Measurements from ENCODE around the gene SULT4A1. TPM values are rescaled to one million over a fixed set of nuclear protein-coding genes. Genes with fewer than 3 reads are reported as not detected.

The SULT4A1 gene
- total and polyA plus RNA-seq, 2 of the 8 experiments (the other 6 are each of a cell fraction or from before 2014, with no cell fraction given): 9.1 to 11.8 TPM

DNA sequence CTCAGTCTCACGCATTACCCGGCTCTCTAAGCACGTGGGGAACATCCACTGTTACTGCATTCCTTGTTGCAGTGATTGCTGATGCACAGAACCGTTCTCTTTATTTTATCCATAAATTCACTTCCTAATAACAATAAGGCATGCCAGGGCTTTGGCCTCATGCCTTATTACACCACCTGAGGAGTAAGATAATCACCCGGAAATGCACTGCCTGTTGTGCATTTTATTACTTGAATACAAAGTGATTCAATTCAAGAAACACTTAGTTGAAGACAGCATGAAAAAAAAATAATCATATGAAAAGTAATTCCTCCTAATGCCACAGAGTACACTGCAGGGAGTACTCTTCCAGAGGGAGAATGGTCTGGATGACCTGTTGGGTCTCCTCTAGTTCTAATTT is 69.4 kb downstream of the SULT4A1 start:
- no peak overlapping the region for H2BK5ac ChIP-seq (ENCODE audit: low read depth, low read length)
- H3K56ac ChIP-seq (replicated peaks; ENCODE audit: insufficient read length, low read depth, low read length): no peak overlapping the region
- H3K27ac ChIP-seq (ENCODE audit: low read depth, low read length): no peak overlapping the region
- H3K27me3 ChIP-seq (replicated peaks in 1 of 4; ENCODE audit: control insufficient read depth in 3 of 4, extremely low read depth in 1 of 4, insufficient read depth in 3 of 4, low read length in 3 of 4): no peaks in the 10 kb centered on the region
- H2AFZ ChIP-seq (ENCODE audit: low read length): no peak overlapping the region
- DNase-seq (ENCODE audit: low read depth in 1 of 2, low spot score in 2 of 2): no peak
- H3K4ac ChIP-seq (replicated peaks; ENCODE audit: insufficient read length, low read depth, low read length): no peak overlapping the region
- no peaks in the 10 kb centered on the region for H3K79me2 ChIP-seq (ENCODE audit: control insufficient read depth in 1 of 2, insufficient read depth in 2 of 2, low read length in 2 of 2)
- POLR2A ChIA-PET (ENCODE audit: partially characterized antibody): no interaction called here
- no peaks in the 10 kb centered on the region for H3K36me3 ChIP-seq (ENCODE audit: control insufficient read depth in 2 of 4, insufficient read depth in 4 of 4, low read length in 3 of 4)
- H2BK15ac ChIP-seq (ENCODE audit: low read length): no peak overlapping the region
- CTCF ChIA-PET (ENCODE audit: partially characterized antibody): interaction anchor here (1.5 kb wide), 1 partner anchor 277 kb away, joined by 3 read pairs; no protein-coding TSS in a partner anchor
- H3K4me2 ChIP-seq (ENCODE audit: insufficient read depth in 1 of 2, low read depth in 2 of 2, low read length in 2 of 2): no peak overlapping the region
- no peak overlapping the region for H2AK5ac ChIP-seq (ENCODE audit: low read depth, low read length)
- H3K4me3 ChIP-seq (ENCODE audit: extremely low read depth in 1 of 4, insufficient read depth in 2 of 4, low read depth in 3 of 4, low read length in 4 of 4): no peak overlapping the region
- no peak overlapping the region for H3K23ac ChIP-seq (ENCODE audit: insufficient read length)
- H3K9me3 ChIP-seq (ENCODE audit: insufficient read depth in 2 of 2, low read depth in 1 of 2, low read length in 1 of 2): no peaks in the 10 kb centered on the region
- H3K14ac ChIP-seq (ENCODE audit: insufficient read length): no peak overlapping the region
- H4K5ac ChIP-seq (ENCODE audit: insufficient read length, low read depth, low read length): no peak overlapping the region
- H2BK120ac ChIP-seq (replicated peaks; ENCODE audit: low read depth, low read length): no peak overlapping the region
- no peak overlapping the region for H3K9ac ChIP-seq (replicated peaks in 1 of 4; ENCODE audit: extremely low read depth in 1 of 4, low read depth in 3 of 4, low read length in 3 of 4)
- H4K8ac ChIP-seq (ENCODE audit: extremely low read depth, insufficient read depth, low read length): no peak overlapping the region
- H3K4me1 ChIP-seq (replicated peaks in 1 of 4; ENCODE audit: control insufficient read depth in 3 of 4, insufficient read depth in 4 of 4, low read length in 3 of 4): peaks cover 0 to 6% (median 0%) of the 10 kb centered on the region in 4 experiments; a peak in 1 of 7 replicates
- H3K23me2 ChIP-seq (ENCODE audit: low read depth, low read length): peaks cover 4% of the 10 kb centered on the region; the same call in 1 of the 2 replicates
- no peaks in the 10 kb centered on the region for H4K20me1 ChIP-seq (replicated peaks in 1 of 2; ENCODE audit: control insufficient read depth in 1 of 2, insufficient read depth in 2 of 2, low read length in 2 of 2)
- H4K91ac ChIP-seq (replicated peaks; ENCODE audit: insufficient read length, low read length): no peak overlapping the region
- no peak overlapping the region for H3K18ac ChIP-seq (ENCODE audit: extremely low read depth, low read length)
- no peak for FAIRE-seq
- H3K79me1 ChIP-seq (ENCODE audit: low read depth, low read length): no peaks in the 10 kb centered on the region
- 66% methylated on average over 5 of the region's 5 CpGs; no CpG with 5 or more reads in 1 of the 2 experiments for WGBS, 2 experiments (ENCODE audit: extremely low coverage in 1 of 2, insufficient coverage in 1 of 2, insufficient read length in 1 of 2, insufficient replicate concordance in 2 of 2, low coverage in 1 of 2, low lambda C conversion rate in 2 of 2, missing lambda C conversion rate in 1 of 2)
- H2BK12ac ChIP-seq (ENCODE audit: low read depth, low read length): no peak overlapping the region
- H2BK20ac ChIP-seq (ENCODE audit: low read length): no peak overlapping the region
- no peak for TF ChIP-seq CBX8 (IDR thresholded peaks at IDR 0.05; ENCODE audit: borderline replicate concordance, low read depth, low read length)
- no peak for TF ChIP-seq EZH2 (IDR thresholded peaks at IDR 0.05; ENCODE audit: low read depth, low read length, severe bottlenecking)
- no peak for TF ChIP-seq ASH2L (IDR thresholded peaks at IDR 0.05; ENCODE audit: low read length)
- TF ChIP-seq POU5F1 (IDR thresholded peaks at IDR 0.05; ENCODE audit: low read depth, low read length): no peak
- no peak for TF ChIP-seq BACH1 (IDR thresholded peaks at IDR 0.05; ENCODE audit: low read length)
- TF ChIP-seq JUN (IDR thresholded peaks at IDR 0.05; ENCODE audit: low read depth, low read length): no peak
- TF ChIP-seq RFX5 (IDR thresholded peaks at IDR 0.05; ENCODE audit: borderline replicate concordance, low read depth, low read length): no peak
- TF ChIP-seq YY1 (IDR thresholded peaks at IDR 0.05; ENCODE audit: low read depth, low read length): no peak
- no peak for TF ChIP-seq RAD21 (IDR thresholded peaks at IDR 0.05 in 1 of 2, conservative IDR thresholded peaks at IDR 0.05 in 1 of 2; ENCODE audit: low read depth in 2 of 2, low read length in 2 of 2)
- TF ChIP-seq, protein P1, sequence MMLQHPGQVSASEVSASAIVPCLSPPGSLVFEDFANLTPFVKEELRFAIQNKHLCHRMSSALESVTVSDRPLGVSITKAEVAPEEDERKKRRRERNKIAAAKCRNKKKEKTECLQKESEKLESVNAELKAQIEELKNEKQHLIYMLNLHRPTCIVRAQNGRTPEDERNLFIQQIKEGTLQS (IDR thresholded peaks at IDR 0.05; ENCODE audit: insufficient read depth, low read depth, low read length): no peak
- no peak for TF ChIP-seq SRF (IDR thresholded peaks at IDR 0.05; ENCODE audit: low read depth, low read length)
- no peak for TF ChIP-seq PHF8 (conservative IDR thresholded peaks at IDR 0.05; ENCODE audit: low read depth, low read length)
- no peak for TF ChIP-seq CEBPB (IDR thresholded peaks at IDR 0.05; ENCODE audit: low read depth, low read length)
- TF ChIP-seq SIN3A (conservative IDR thresholded peaks at IDR 0.05 in 1 of 2, IDR thresholded peaks at IDR 0.05 in 1 of 2; ENCODE audit: low read depth in 1 of 2, low read length in 2 of 2): no peak
